Activated CD4-positive, alpha-beta memory T cell treated with anti-CD3 and anti-CD28 coated beads, Interleukin-2, amount 10 ng/mL, durations not matched to agents 7 days and 5 days (primary cell): ENCODE measurements around the gene GRIK2. TPM values are rescaled to one million over a fixed set of nuclear protein-coding genes. Genes with fewer than 3 reads are reported as not detected.
A peak's percentile ranks its signal among the peaks of the same experiment; 100 is the strongest.

ENCODE experiments used
- CTCF ChIA-PET: fragments of 350-600 bp; sonication (Branson Sonifier 250); formaldehyde crosslinking; loops from one replicate; lab custom pipeline; 2021; ENCODE audit warnings: antibody characterized with exemption, inconsistent platforms; lab: Charles Lee
- POLR2A ChIA-PET: fragments of 350-600 bp; sonication (Branson Sonifier 250); formaldehyde crosslinking; loops from one replicate; lab custom pipeline; 2021; ENCODE audit warnings: antibody characterized with exemption; lab: Charles Lee
- DNase-seq: peaks from one replicate; pipeline ENCODE4 v3.0.0-alpha.2; 2020
- H3K27ac Mint-ChIP-seq: one replicate; pipeline ENCODE4 v1.8.0; 2021; ENCODE audit warnings: mild to moderate bottlenecking, mixed read lengths
- H3K27me3 Mint-ChIP-seq: one replicate; pipeline ENCODE4 v1.8.0; 2021; ENCODE audit warnings: mixed read lengths
- H3K36me3 Mint-ChIP-seq: one replicate; pipeline ENCODE4 v1.8.0; 2021; ENCODE audit warnings: low read depth, mixed read lengths
- H3K4me1 Mint-ChIP-seq: one replicate; pipeline ENCODE4 v1.8.0; 2021; ENCODE audit warnings: mixed read lengths
- H3K4me3 Mint-ChIP-seq: one replicate; pipeline ENCODE4 v1.8.0; 2021; ENCODE audit warnings: mild to moderate bottlenecking, mixed read lengths
- H3K9me3 Mint-ChIP-seq: one replicate; pipeline ENCODE4 v1.8.0; 2021; ENCODE audit warnings: mixed read lengths
- total RNA-seq, 2 experiments: library from RNA; stranded (reverse); gene quantifications; one replicate each; pipeline ENCODE4 v1.2.3, GENCODE V29; 2021

Gene GRIK2
- total RNA-seq, 2 experiments from 2014 or later: not detected

GRCh38 chr6:101393829-101394251 lies 332 bp downstream of the GRIK2 start:
- DNase-seq: no peak
- Mint-ChIP-seq H3K4me1 (no peaks in the 10 kb centered on the region), H3K36me3 (no peaks in the 10 kb centered on the region), H3K27ac (no peak overlapping the region), H3K27me3 (peaks cover 32% of the 10 kb centered on the region), H3K9me3 (no peaks in the 10 kb centered on the region), H3K4me3 (no peak overlapping the region)
- POLR2A ChIA-PET: no interaction called here
- CTCF ChIA-PET: no interaction called here

DNA sequence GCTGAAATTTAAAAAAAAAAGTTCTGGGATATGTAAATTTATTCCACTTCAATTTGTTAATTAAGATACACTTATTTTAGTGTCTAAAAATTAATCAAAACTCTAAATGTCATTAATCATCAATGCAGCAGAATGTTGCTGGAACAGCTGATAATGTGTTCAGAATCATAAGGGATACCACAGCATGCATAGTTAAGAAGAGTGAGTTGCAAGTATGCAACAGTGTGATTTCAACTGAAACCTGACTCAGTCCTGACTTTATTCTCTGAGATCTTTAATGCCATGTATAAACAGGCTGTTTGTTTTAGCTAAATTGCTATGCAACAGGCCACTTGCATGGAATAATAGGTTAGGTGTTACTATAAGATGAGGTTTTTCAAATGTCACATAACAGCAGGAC lies 1.4 kb downstream of the GRIK2 start:
- CTCF ChIA-PET: no interaction called here
- POLR2A ChIA-PET: no interaction called here
- DNase-seq: no peak
- Mint-ChIP-seq H3K27me3 (peaks cover 40% of the 10 kb centered on the region), H3K36me3 (no peaks in the 10 kb centered on the region), H3K9me3 (no peaks in the 10 kb centered on the region), H3K27ac (no peak overlapping the region), H3K4me3 (no peak overlapping the region), H3K4me1 (no peaks in the 10 kb centered on the region)

DNA sequence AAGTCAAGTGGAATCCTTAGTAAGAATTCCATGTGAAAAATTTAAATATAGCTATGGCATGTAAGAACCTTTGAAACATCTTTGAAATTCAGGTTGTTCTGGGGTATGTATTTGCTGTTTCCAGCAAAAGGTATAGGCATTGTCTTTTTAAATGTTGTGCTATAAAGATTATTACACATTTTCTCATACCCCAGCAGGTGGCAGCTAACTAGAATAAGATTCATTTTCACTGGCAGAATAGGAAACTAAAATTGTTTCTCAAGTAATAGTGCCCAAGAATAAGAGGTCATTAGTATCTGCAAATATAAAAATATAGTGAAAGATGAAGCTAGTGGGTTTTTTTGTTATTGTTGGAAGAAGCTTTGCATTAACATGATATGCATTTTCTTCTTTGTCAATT lies 1.8 kb downstream of the GRIK2 start:
- CTCF ChIA-PET: no interaction called here
- Mint-ChIP-seq H3K36me3 (no peaks in the 10 kb centered on the region), H3K4me1 (no peaks in the 10 kb centered on the region), H3K9me3 (no peaks in the 10 kb centered on the region), H3K27ac (no peak overlapping the region), H3K27me3 (peaks cover 44% of the 10 kb centered on the region), H3K4me3 (no peak overlapping the region)
- no peak for DNase-seq
- POLR2A ChIA-PET: no interaction called here

DNA sequence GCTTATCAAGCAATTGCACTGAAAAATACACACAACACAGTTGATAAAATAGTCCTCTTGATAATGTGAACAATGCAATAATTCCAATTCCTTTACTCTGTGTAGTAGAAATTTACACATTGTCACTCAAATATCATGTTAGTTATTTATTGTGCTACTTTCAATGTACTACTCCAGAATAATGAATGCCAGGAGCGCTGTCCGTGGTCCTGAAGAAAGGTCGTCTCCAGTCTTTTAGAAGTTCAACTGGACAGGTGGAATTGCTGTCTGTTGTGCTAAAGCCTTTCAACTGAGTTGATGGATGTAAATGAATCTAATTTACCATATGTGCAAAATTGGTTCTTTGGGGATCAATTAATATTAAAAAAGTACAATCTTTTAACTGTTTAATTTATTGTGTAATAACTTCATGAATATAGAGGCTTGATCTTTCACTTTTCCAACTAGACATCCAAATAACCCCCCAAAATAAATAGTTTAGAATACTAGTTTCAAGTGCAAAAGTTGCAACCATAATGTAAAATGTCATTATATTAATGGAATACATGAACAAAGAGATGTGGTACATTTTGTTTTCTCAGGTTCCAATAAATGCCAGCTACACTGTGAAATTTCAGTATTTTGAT lies 3.2 kb downstream of the GRIK2 start:
- Mint-ChIP-seq H3K36me3 (no peaks in the 10 kb centered on the region), H3K27ac (no peak overlapping the region), H3K27me3 (peaks cover 50% of the 10 kb centered on the region), H3K4me3 (no peak overlapping the region), H3K9me3 (no peaks in the 10 kb centered on the region), H3K4me1 (no peaks in the 10 kb centered on the region)
- CTCF ChIA-PET: no interaction called here
- POLR2A ChIA-PET: no interaction called here
- DNase-seq: peak; percentile 54

DNA sequence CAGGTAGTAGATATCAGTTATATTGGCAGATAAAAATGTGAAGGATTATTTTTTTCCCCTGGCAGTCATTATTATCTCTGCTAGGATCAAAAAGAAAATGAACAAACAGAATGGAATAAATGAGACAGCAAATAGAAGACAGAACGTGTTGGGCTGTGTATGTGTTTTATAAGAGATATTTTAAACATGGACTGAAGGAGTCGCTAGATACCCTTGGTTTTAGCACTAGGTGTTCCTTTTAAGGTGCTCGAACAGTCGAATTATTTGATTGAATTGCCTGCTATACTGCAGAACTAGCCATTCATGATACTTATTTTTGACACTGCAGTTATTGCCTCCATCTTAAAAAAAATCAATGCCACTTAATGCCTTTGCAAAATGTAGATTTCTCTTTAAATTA lies 3.7 kb downstream of the GRIK2 start:
- POLR2A ChIA-PET: no interaction called here
- DNase-seq: no peak
- Mint-ChIP-seq H3K27ac (no peak overlapping the region), H3K4me1 (no peaks in the 10 kb centered on the region), H3K36me3 (peaks cover 3% of the 10 kb centered on the region), H3K27me3 (peaks cover 51% of the 10 kb centered on the region), H3K4me3 (no peak overlapping the region), H3K9me3 (peaks cover 2% of the 10 kb centered on the region)
- CTCF ChIA-PET: no interaction called here

DNA sequence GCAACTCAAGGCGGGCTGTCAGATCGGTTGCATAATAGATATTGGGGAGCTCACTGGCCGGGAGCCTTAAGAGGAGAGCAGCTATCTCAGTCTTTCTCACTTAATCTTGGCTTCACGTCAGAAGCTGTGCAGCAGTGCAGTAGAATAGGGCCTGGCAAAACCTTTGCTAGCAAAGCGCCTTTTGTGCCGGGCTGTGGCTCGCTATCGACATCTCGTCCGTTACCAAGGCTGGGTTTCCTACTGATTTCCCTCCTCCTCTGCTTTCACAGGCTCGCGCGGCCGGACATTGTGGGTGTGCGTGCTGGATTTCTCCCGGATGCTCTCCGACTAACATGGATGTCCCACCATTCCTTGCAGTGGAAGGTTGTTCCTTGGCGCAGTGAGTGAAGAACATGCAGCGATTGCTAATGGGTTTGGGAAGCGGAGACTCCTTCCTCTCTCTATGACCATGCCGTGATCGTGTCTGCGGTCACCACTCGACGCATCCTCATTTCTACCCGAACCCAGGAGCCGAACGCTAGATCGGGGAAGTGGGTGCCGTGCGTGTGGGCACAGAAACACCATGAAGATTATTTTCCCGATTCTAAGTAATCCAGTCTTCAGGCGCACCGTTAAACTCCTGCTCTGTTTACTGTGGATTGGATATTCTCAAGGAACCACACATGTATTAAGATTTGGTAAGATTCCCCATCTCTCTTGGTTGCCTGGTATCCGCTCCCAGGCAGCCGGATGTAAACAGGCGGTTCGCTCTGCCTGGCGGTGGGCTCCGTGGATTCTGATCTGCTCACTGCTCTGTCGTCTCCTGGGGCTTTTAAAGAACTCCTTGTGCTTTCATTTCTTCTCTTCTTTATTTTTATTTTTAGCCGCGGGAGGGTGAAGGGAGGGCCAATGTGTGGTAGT lies 5.5 kb downstream of the GRIK2 start:
- Mint-ChIP-seq H3K27ac (no peak overlapping the region), H3K4me1 (no peaks in the 10 kb centered on the region), H3K4me3 (no peak overlapping the region), H3K27me3 (peaks cover 49% of the 10 kb centered on the region), H3K36me3 (peaks cover 3% of the 10 kb centered on the region), H3K9me3 (peaks cover 2% of the 10 kb centered on the region)
- CTCF ChIA-PET: no interaction called here
- POLR2A ChIA-PET: no interaction called here
- no peak for DNase-seq

- ChIA-PET POLR2A (no interaction called here), CTCF (no interaction called here)
- Mint-ChIP-seq H3K4me3 (no peak overlapping the region), H3K36me3 (peaks cover 3% of the 10 kb centered on the region), H3K27ac (no peak overlapping the region), H3K9me3 (peaks cover 2% of the 10 kb centered on the region), H3K4me1 (peaks cover 1% of the 10 kb centered on the region), H3K27me3 (peaks cover 44% of the 10 kb centered on the region)
- no peak for DNase-seq
Observed at GRCh38 chr6:101399616-101400162, 6.2 kb downstream of the GRIK2 start.

DNA sequence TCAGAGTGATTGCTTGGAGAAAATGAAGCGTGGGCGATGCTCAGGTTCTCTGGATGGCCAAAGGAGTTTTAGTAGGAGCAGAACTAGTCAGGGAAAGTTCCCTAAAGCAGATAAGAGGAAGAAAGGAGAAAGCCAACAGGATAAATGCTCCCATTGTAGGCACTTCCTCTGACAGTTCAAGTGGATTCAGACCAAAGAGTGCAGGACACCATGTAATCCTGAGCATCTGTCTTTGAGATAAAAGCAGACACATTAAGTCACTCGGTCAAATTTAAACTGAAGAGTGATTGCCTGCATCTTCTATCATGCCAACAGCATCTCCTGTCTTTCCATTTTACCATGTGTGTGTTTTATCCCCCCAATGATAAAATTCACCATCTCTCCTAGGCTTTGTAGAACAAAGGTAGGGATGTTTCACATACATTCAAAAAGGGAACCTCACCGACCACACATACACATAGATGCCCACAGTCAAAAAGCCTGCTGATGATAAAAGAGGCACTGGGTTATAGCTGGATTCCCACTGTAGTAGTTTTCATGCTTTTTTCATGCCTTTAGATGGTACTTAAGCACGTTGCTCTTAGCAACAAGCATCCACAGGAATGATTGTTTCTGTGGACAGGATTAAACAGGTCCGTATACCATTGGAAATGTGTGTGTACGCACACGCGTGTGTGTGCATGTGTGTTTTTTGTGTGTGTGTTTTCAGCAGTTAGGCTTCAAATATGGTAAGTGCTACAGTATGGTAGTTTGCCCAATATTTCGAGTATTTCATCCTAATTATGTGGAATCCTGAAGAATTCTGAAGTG lies 7.0 kb downstream of the GRIK2 start:
- ChIA-PET POLR2A (no interaction called here), CTCF (no interaction called here)
- no peak overlapping the region for H3K27ac Mint-ChIP-seq

DNA sequence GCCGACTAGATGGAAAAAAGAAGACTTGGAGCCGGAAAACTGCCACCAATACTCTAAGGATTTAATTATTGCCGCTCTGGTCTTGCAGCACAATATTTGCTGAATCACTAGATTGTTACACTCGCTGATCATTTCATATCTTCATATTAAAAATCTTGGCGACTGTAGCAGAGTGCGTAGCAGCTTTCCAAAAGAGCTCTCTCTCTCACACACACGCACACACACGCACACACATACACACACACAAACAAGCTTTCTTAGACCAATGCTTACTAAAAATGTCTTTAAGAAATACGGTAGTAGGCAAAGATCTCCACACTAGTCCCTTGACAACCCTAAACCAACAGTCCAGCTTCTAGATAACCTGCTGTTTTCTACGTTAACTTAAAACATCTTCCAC lies 7.7 kb downstream of the GRIK2 start:
- H3K9me3 Mint-ChIP-seq: peaks cover 2% of the 10 kb centered on the region
- CTCF ChIA-PET: no interaction called here
- H3K4me3 Mint-ChIP-seq: no peak overlapping the region
- peaks cover 3% of the 10 kb centered on the region for H3K36me3 Mint-ChIP-seq
- H3K4me1 Mint-ChIP-seq: peaks cover 1% of the 10 kb centered on the region
- no peak for DNase-seq
- peaks cover 42% of the 10 kb centered on the region for H3K27me3 Mint-ChIP-seq
- no peak overlapping the region for H3K27ac Mint-ChIP-seq
- POLR2A ChIA-PET: no interaction called here

More for the DNA sequence above, 7.0 kb downstream of the GRIK2 start:
- H3K9me3 Mint-ChIP-seq: peaks cover 2% of the 10 kb centered on the region
- no peak overlapping the region for H3K4me3 Mint-ChIP-seq
- H3K36me3 Mint-ChIP-seq: peaks cover 3% of the 10 kb centered on the region
- H3K27me3 Mint-ChIP-seq: peaks cover 44% of the 10 kb centered on the region
- H3K4me1 Mint-ChIP-seq: peaks cover 1% of the 10 kb centered on the region
- no peak for DNase-seq

- no peak for DNase-seq
- H3K4me3 Mint-ChIP-seq: no peak overlapping the region
- peaks cover 42% of the 10 kb centered on the region for H3K27me3 Mint-ChIP-seq
- peaks cover 3% of the 10 kb centered on the region for H3K36me3 Mint-ChIP-seq
- ChIA-PET CTCF (no interaction called here), POLR2A (no interaction called here)
- H3K27ac Mint-ChIP-seq: no peak overlapping the region
- peaks cover 2% of the 10 kb centered on the region for H3K9me3 Mint-ChIP-seq
- H3K4me1 Mint-ChIP-seq: peaks cover 1% of the 10 kb centered on the region
Observed at GRCh38 chr6:101401792-101402621, 8.5 kb downstream of the GRIK2 start.

- H3K27ac Mint-ChIP-seq: no peak overlapping the region
- ChIA-PET POLR2A (no interaction called here), CTCF (no interaction called here)
- peaks cover 42% of the 10 kb centered on the region for H3K27me3 Mint-ChIP-seq
- no peak for DNase-seq
- no peak overlapping the region for H3K4me3 Mint-ChIP-seq
- H3K36me3 Mint-ChIP-seq: peaks cover 3% of the 10 kb centered on the region
- H3K4me1 Mint-ChIP-seq: peaks cover 1% of the 10 kb centered on the region
- H3K9me3 Mint-ChIP-seq: peaks cover 2% of the 10 kb centered on the region
Observed at GRCh38 chr6:101402622-101403031, 9.1 kb downstream of the GRIK2 start.

DNA sequence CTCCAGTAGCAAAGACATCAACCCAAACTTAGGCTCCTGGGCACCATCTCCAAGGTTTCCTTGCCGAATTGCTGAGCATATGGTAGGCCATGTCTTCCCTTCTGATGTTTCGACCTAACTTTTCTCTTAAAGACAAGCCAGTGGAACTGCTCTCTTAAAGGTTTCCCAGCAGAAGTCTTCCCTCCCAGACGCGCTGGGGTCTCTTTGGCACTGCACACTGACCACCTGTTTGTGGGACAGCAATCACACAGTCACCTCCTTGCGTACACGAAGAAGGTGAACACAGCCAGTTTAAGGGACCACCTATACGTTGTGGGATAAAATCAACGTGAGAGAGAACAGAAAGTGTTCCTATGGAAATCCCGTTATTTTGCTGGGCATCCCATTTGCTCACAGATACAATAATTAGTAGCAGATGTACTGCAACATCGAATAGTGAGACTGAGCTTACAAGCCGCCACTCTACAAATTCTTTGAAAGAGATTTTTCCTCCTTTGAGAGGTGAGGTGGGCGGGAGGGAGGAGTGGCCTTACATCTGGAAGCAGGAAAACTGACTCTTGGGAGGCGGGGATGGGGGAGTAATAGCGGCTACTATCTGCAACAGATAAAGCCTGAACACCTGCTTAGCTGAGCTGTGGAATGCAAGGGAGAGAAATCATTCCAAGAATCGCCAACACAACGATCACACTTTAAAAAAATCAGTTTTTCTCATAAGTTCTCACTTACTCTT lies 9.9 kb downstream of the GRIK2 start:
- H3K4me3 Mint-ChIP-seq: no peak overlapping the region
- peaks cover 1% of the 10 kb centered on the region for H3K4me1 Mint-ChIP-seq
- ChIA-PET POLR2A (no interaction called here), CTCF (no interaction called here)
- peaks cover 42% of the 10 kb centered on the region for H3K27me3 Mint-ChIP-seq
- peaks cover 2% of the 10 kb centered on the region for H3K9me3 Mint-ChIP-seq
- H3K27ac Mint-ChIP-seq: no peak overlapping the region
- DNase-seq: no peak
- peaks cover 3% of the 10 kb centered on the region for H3K36me3 Mint-ChIP-seq
